SK-N-MC (cell line): ENCODE results near the gene ZBTB46.
"Not testable (repeated sequence)": the region's sequence is repeated elsewhere in the genome, so short reads cannot be mapped to it uniquely, and the experiment has no call there.

ENCODE experiments used
- DNase-seq: peaks from one replicate; pipeline ENCODE4 v3.0.0-alpha.2; 2011; ENCODE audit warnings: low read depth, low spot score
- H3K27ac ChIP-seq: fragments of 200-600 bp; sonication (generic); 2 replicates; pipeline ENCODE4 v1.5.1; 2016; ENCODE audit warnings: mixed run types
- H3K36me3 ChIP-seq: fragments of 200-600 bp; sonication (generic); 2 replicates; pipeline ENCODE4 v1.6.1; 2017; ENCODE audit warnings: antibody characterized with exemption, low read length, mixed read lengths; ENCODE audit not compliant: insufficient read depth
- H3K4me3 ChIP-seq: fragments of 200-600 bp; sonication (generic); 2 replicates; pipeline ENCODE4 v1.5.1; 2016
- H3K9ac ChIP-seq: fragments of 200-600 bp; sonication (generic); 2 replicates; pipeline ENCODE4 v1.8.0; 2017; ENCODE audit warnings: mixed run types, mixed read lengths; ENCODE audit not compliant: insufficient read length
- H3K9me3 ChIP-seq: fragments of 200-600 bp; sonication (generic); 2 replicates; pipeline ENCODE4 v1.6.1; 2017; ENCODE audit warnings: low read depth, mild to moderate bottlenecking, antibody characterized with exemption, low read length, moderate library complexity, mixed read lengths
- EZH2 ChIP-seq: fragments of 200-600 bp; sonication (generic); IDR thresholded peaks from one replicate; pipeline ENCODE4 v1.6.1; 2017; ENCODE audit warnings: antibody characterized with exemption
- FOXP2 ChIP-seq: optimal IDR thresholded peaks from 2 replicates; pipeline ENCODE3; 2011; ENCODE audit warnings: mild to moderate bottlenecking, moderate library complexity; ENCODE audit not compliant: insufficient read depth; ENCODE audit errors: extremely low read length, control extremely low read depth
- POLR2AphosphoS5 ChIP-seq: IDR thresholded peaks from 2 replicates; pipeline ENCODE4 v1.6.1; 2012; ENCODE audit warnings: mild to moderate bottlenecking, low read depth, low read length, borderline replicate concordance

Gene ZBTB46

DNA sequence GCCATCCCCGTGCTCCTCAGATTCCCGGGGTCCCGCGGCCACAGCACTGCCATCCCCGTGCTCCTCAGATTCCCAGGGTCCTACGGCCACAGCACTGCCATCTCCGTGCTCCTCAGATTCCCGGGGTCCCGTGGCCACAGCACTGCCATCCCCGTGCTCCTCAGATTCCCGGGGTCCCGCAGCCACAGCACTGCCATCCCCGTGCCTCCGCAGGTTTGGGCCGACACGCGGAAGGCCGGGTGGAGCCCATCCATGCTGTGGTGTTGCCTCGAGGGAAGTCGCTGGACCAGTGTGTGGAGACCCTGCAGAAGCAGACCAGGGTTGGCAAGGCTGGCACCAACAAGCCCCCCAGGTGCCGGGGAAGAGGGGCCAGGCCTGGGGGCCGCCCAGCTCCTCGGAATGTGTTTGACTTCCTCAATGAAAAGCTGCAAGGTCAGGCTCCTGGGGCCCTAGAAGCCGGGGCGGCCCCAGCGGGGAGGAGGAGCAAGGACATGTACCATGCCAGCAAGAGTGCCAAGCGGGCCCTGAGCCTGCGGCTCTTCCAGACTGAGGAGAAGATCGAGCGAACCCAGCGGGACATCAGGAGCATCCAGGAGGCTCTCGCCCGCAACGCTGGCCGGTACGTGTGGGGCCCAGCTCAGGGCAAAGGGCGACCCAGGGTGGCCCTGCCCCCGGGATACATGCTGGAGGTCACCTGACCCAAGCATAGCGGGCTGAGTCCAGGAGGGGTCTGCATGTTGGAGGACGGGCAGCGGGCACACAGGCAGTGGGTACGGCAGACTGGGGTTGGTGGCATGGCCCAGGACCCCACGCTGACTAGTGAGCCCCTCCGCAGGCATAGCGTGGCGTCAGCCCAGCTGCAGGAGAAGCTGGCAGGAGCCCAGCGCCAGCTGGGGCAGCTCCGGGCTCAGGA is 95.9 kb downstream of the ZBTB46 start:
- TF ChIP-seq POLR2AphosphoS5 (no peak), FOXP2 (no peak), EZH2 (no peak)
- H3K4me3 ChIP-seq = no peak overlapping the region
- DNase-seq = no peak
- no peak overlapping the region for H3K9ac ChIP-seq
- H3K27ac ChIP-seq = no peak overlapping the region
- no peaks in the 10 kb centered on the region for H3K9me3 ChIP-seq
- no peaks in the 10 kb centered on the region; the same call in 1 of the 2 replicates for H3K36me3 ChIP-seq

- H3K9ac ChIP-seq = no peak overlapping the region
- no peaks in the 10 kb centered on the region for H3K9me3 ChIP-seq
- TF ChIP-seq EZH2 = no peak
- TF ChIP-seq POLR2AphosphoS5 = no peak
- TF ChIP-seq FOXP2 = no peak
- no peaks in the 10 kb centered on the region; the same call in 1 of the 2 replicates for H3K36me3 ChIP-seq
- no peak overlapping the region for H3K4me3 ChIP-seq
- no peak for DNase-seq
- H3K27ac ChIP-seq = no peak overlapping the region
Measured at GRCh38 chr20:63734111-63734945, 96.7 kb downstream of the ZBTB46 start.

DNA sequence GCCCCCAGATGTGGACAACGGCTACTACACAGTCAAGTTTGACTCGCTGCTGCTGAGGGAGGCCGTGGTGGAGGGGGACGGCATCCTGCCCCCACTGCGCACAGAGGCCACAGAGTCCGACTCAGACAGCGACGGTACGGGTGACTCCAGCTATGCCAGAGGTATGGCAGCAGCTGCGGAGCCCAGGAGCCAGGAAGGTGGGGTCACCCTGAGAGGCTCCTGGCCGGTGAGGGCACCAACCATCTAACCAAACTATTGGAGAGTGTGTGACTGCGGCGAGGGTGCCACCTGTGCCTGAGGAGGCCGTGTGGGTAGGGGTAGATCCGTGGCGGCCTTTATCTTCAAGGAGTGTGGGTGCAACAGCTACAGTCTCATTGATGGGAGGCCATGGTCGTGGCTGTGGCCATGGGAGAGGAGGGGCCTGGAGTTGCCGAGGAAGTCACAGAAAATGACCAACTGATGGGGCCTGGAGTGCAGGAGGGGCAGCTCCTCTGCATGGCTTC is 97.4 kb downstream of the ZBTB46 start:
- DNase-seq = no peak
- Histone ChIP-seq H3K27ac (no peak overlapping the region), H3K4me3 (no peak overlapping the region), H3K36me3 (no peaks in the 10 kb centered on the region; the same call in 1 of the 2 replicates), H3K9me3 (no peaks in the 10 kb centered on the region), H3K9ac (no peak overlapping the region)
- TF ChIP-seq FOXP2 (no peak), EZH2 (no peak), POLR2AphosphoS5 (no peak)

DNA sequence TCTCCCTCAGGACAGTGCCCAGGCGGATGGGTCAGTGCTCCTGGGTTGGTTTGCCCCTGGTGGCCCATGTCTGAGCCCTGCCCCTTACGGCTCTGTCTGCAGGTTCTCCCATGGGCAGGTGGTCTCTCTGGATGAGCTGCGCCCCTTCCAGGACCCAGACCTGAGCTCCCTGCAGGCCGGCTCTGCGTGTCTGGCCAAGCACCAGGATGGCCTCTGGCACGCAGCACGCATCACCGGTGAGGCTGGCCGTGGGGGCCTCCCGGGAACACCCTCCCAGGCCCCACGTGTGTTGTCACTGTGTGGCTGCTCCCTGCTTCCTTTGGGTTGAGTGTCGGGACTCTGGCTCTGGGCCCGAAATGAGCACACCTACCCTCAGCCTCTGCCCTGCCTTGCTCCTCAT is 97.9 kb downstream of the ZBTB46 start:
- no peak for DNase-seq
- TF ChIP-seq EZH2 (no peak), POLR2AphosphoS5 (no peak), FOXP2 (no peak)
- Histone ChIP-seq H3K9me3 (no peaks in the 10 kb centered on the region), H3K36me3 (no peaks in the 10 kb centered on the region; the same call in 1 of the 2 replicates), H3K27ac (no peak overlapping the region), H3K4me3 (no peak overlapping the region), H3K9ac (no peak overlapping the region)

DNA sequence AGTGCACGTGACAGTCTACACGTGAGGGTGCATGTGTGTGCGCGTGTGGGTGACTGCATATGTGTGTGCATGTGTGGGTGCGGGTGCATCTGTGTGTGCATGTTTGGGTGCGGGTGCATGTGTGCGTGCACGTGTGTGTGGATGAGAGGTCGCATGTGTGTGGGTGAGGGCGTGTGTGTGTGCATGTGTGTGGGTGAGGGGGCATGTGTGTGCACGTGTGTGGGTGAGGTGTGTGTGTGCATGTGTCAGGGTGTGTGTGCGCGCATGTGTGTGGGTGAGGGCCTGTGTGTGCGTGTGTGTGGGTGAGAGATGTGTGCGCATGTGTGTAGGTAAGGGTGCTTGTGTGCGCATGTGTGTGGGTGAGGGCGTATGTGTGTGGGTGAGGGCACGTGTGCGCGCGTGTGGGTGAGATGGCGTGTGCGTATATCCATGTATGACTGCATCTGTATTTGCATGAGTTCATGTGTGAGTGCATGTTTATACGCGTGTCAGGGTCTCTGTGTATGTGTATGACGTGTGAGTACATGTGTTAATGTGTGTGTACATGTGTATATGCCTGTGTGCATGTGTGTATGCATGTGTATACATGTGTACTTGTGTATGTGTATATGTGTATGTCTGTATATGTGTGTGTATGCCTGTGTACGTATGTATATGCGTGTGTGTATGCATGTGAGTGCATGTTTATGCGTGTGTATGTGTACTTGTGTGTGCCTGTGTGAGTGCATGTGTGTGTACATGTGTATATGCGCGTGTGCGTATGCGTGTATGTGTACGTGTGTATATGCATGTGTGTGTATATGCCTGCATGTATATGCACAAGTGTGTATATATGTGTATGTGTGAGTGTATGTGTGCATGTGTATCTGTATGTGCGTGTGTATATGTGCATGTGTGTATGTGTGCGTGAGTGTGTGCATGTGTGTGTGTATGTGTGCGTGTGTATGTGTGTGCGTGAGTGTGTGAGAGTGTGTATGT is 98.7 kb downstream of the ZBTB46 start:
- no peak for DNase-seq
- no peak overlapping the region for H3K9ac ChIP-seq
- H3K4me3 ChIP-seq = no peak overlapping the region
- H3K27ac ChIP-seq = no peak overlapping the region
- TF ChIP-seq FOXP2 (no peak), EZH2 (no peak), POLR2AphosphoS5 (no peak)
- no peaks in the 10 kb centered on the region; the same call in 1 of the 2 replicates for H3K36me3 ChIP-seq
- H3K9me3 ChIP-seq = no peaks in the 10 kb centered on the region

DNA sequence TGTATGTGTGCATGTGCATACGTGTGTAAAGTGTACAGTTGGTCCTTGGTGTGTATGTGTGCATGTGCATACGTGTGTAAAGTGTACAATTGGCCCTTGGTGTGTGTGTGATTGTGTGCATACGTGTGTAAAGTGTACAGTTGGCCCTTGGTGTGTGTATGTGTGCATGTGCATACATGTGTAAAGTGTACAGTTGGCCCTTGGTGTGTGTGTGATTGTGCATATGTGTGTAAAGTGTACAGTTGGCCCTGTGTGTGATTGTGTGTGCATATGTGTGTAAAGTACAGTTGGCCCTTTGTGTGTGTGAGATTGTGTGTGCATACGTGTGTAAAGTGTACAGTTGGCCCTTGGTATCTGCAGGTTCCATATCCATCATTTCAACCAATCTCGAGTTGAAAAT is 99.7 kb downstream of the ZBTB46 start:
- H3K4me3 ChIP-seq = no peak overlapping the region
- TF ChIP-seq EZH2 (no peak), FOXP2 (no peak), POLR2AphosphoS5 (no peak)
- no peak for DNase-seq
- H3K9ac ChIP-seq = no peak overlapping the region
- no peaks in the 10 kb centered on the region for H3K9me3 ChIP-seq
- H3K27ac ChIP-seq = no peak overlapping the region
- no peaks in the 10 kb centered on the region; the same call in 1 of the 2 replicates for H3K36me3 ChIP-seq

- not testable (repeated sequence) for H3K9ac ChIP-seq, H3K36me3 ChIP-seq, H3K27ac ChIP-seq, DNase-seq, H3K9me3 ChIP-seq, H3K4me3 ChIP-seq
Measured at GRCh38 chr20:63730189-63730733, 100.8 kb downstream of the ZBTB46 start.

DNA sequence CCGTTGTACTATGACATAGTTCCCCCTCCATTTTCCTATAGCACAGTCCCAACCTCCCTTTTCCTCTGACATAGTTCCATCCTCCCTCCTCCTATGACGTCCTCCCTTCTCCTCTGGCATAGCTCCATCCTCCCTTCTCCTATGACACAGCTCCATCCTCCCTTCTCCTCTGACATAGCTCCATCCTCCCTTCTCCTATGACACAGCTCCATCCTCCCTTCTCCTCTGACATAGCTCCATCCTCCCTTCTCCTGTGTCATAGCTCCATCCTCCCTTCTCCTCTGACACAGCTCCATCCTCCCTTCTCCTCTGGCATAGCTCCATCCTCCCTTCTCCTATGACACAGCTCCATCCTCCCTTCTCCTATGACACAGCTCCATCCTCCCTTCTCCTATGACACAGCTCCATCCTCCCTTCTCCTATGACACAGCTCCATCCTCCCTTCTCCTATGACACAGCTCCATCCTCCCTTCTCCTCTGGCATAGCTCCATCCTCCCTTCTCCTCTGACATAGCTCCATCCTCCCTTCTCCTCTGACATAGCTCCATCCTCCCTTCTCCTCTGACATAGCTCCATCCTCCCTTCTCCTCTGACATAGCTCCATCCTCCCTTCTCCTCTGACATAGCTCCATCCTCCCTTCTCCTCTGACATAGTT is 108.0 kb downstream of the ZBTB46 start:
- not testable (repeated sequence) for DNase-seq, H3K9me3 ChIP-seq
- H3K36me3 ChIP-seq = peaks cover 30% of the 10 kb centered on the region

More for the DNA sequence above, 108.0 kb downstream of the ZBTB46 start:
- H3K4me3 ChIP-seq, H3K9ac ChIP-seq, H3K27ac ChIP-seq: not testable (repeated sequence)
